Retinal pigment epithelial cell (primary cell): ENCODE data around the gene SPATS2.

Source experiments
- DNase-seq: peaks from one replicate; pipeline ENCODE4 v3.0.0-alpha.2; 2010; ENCODE audit warnings: low read depth
- H3K4me3 ChIP-seq: 2 replicates; pipeline ENCODE4 v1.5.1; 2011; ENCODE audit warnings: mild to moderate bottlenecking, low read length, control low read depth, moderate library complexity
- CTCF ChIP-seq: conservative IDR thresholded peaks from 2 replicates; pipeline ENCODE4 v1.5.1; 2011; ENCODE audit warnings: low read depth, low read length, control low read depth, inconsistent platforms

The SPATS2 gene

GRCh38 chr12:49465132-49465531 lies 97.9 kb downstream of the SPATS2 start:
- no peak for TF ChIP-seq CTCF
- H3K4me3 ChIP-seq: no peak overlapping the region
- no peak for DNase-seq

DNA sequence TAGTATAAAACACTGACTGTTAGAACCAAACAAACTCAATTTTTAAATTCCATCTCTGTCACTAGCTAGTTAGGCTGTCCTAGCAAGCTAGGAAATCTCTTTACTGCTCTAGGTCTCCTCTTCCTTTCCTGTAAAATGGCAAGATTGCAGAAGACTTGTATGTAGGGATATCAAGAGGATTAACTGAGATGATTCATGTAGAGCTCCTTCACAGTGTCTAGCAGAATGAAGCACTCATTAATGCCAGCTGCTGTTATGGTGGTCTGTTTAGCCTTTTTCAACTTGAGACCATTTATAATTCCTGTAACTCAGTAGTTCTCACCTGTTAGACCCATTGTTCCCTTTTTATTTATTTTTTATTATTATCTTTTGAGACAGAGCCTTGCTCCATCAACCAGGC lies 103.7 kb downstream of the SPATS2 start:
- TF ChIP-seq CTCF: no peak
- no peak for DNase-seq
- H3K4me3 ChIP-seq: no peak overlapping the region

- no peak for TF ChIP-seq CTCF
- no peak overlapping the region for H3K4me3 ChIP-seq
- DNase-seq: no peak
Measured at GRCh38 chr12:49471557-49471956, 104.3 kb downstream of the SPATS2 start.

- DNase-seq: no peak
- no peak for TF ChIP-seq CTCF
- H3K4me3 ChIP-seq: no peak overlapping the region
Measured at GRCh38 chr12:49476091-49476490, 108.8 kb downstream of the SPATS2 start.

DNA sequence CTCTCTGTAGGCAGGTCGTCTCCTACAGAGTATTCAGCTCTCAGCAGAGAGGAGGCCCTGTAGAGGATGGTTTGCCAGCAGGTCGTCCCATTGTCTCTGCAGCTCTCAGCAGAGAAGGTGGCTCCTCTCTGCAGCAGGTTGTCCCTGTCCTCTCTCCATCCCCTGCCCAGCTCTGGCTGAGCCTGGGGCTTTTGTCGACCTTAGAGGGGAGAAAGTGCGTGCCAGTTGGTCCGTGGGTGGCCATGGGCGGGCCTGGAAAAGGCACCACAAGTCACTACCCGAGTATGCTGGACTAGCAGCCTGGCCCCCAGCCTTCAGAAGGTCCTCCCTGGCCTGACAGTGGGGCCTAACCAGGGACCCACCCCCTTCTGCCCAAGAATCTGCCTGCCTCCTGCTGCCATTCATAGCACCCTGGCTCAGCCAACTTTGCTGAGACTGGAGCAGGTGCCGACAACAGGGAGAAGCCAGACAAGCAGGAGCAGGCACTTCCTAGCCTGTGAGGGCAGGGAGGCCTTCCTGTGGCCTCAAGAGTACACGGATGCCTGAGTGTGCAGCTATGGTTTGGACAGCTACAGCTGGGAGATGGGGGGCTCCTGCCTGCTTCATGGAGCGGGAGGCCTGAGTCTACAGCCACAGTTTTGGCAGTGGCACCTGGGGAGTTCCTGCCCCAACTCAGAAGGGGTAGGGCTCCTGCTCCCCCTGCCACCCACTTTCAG lies 111.8 kb downstream of the SPATS2 start:
- no peak for DNase-seq
- H3K4me3 ChIP-seq: no peak overlapping the region
- TF ChIP-seq CTCF: no peak

- no peak overlapping the region for H3K4me3 ChIP-seq
- no peak for TF ChIP-seq CTCF
- no peak for DNase-seq
Measured at GRCh38 chr12:49482095-49483051, 115.1 kb downstream of the SPATS2 start.
